ENCODE measurements around the gene PCAT7. TPM values are rescaled to one million over a fixed set of nuclear protein-coding genes. Genes with fewer than 3 reads are reported as not detected.
"Not testable (repeated sequence)": the region's sequence is repeated elsewhere in the genome, so short reads cannot be mapped to it uniquely, and the experiment has no call there.

The PCAT7 gene
- total RNA-seq, 1 donor from 2014 or later, result not detected

GRCh38 chr9:94563548-94563947, 8.7 kb downstream of the PCAT7 start:
- CTCF ChIA-PET, result no interaction called here
- POLR2A ChIA-PET, result no interaction called here
- intact Hi-C loops (cut with micrococcal nuclease), result no loop called here
- ATAC-seq (ENCODE audit: low read depth), result no peak
- Mint-ChIP-seq H3K4me3 (no peak overlapping the region), H3K27ac (no peak overlapping the region), H3K36me3 (ENCODE audit: low read depth) (no peaks in the 10 kb centered on the region), H3K4me1 (no peaks in the 10 kb centered on the region), H3K9me3 (peaks cover 5% of the 10 kb centered on the region), H3K27me3 (peaks cover 15% of the 10 kb centered on the region)
- no peak for DNase-seq
- no peak for TF ChIP-seq CTCF (IDR thresholded peaks at IDR 0.05)

GRCh38 chr9:94564279-94564678, 9.4 kb downstream of the PCAT7 start:
- DNase-seq; H3K36me3 Mint-ChIP-seq (ENCODE audit: low read depth); intact Hi-C loops (cut with micrococcal nuclease); H3K27ac Mint-ChIP-seq; POLR2A ChIA-PET; CTCF ChIA-PET; ATAC-seq (ENCODE audit: low read depth); H3K4me1 Mint-ChIP-seq; H3K4me3 Mint-ChIP-seq; H3K9me3 Mint-ChIP-seq: not testable (repeated sequence)
- H3K27me3 Mint-ChIP-seq, result peaks cover 15% of the 10 kb centered on the region

GRCh38 chr9:94566550-94566949, 11.7 kb downstream of the PCAT7 start:
- Mint-ChIP-seq H3K4me3 (no peak overlapping the region), H3K27ac (no peak overlapping the region), H3K4me1 (no peaks in the 10 kb centered on the region), H3K27me3 (peaks cover 13% of the 10 kb centered on the region), H3K36me3 (ENCODE audit: low read depth) (no peaks in the 10 kb centered on the region), H3K9me3 (peaks cover 5% of the 10 kb centered on the region)
- DNase-seq, result no peak
- intact Hi-C loops (cut with micrococcal nuclease), result no loop called here
- no peak for TF ChIP-seq CTCF (IDR thresholded peaks at IDR 0.05)
- no peak for ATAC-seq (ENCODE audit: low read depth)
- POLR2A ChIA-PET, result no interaction called here
- CTCF ChIA-PET, result no interaction called here

GRCh38 chr9:94567271-94567670, 12.4 kb downstream of the PCAT7 start:
- no peak overlapping the region for H3K4me3 Mint-ChIP-seq
- POLR2A ChIA-PET, result no interaction called here
- no peaks in the 10 kb centered on the region for H3K36me3 Mint-ChIP-seq (ENCODE audit: low read depth)
- H3K9me3 Mint-ChIP-seq, result peaks cover 5% of the 10 kb centered on the region
- intact Hi-C loops (cut with micrococcal nuclease), result no loop called here
- DNase-seq, result no peak
- H3K27ac Mint-ChIP-seq, result no peak overlapping the region
- no peak for ATAC-seq (ENCODE audit: low read depth)
- TF ChIP-seq CTCF (IDR thresholded peaks at IDR 0.05), result no peak
- H3K27me3 Mint-ChIP-seq, result peaks cover 15% of the 10 kb centered on the region
- CTCF ChIA-PET, result no interaction called here
- H3K4me1 Mint-ChIP-seq, result no peaks in the 10 kb centered on the region

GRCh38 chr9:94568250-94568889, 13.5 kb downstream of the PCAT7 start:
- no peaks in the 10 kb centered on the region for H3K4me1 Mint-ChIP-seq
- no peak overlapping the region for H3K27ac Mint-ChIP-seq
- H3K4me3 Mint-ChIP-seq, result no peak overlapping the region
- intact Hi-C loops (cut with micrococcal nuclease), result no loop called here
- peaks cover 11% of the 10 kb centered on the region for H3K27me3 Mint-ChIP-seq
- no peak for TF ChIP-seq CTCF (IDR thresholded peaks at IDR 0.05)
- CTCF ChIA-PET, result no interaction called here
- peaks cover 5% of the 10 kb centered on the region for H3K9me3 Mint-ChIP-seq
- H3K36me3 Mint-ChIP-seq (ENCODE audit: low read depth), result no peaks in the 10 kb centered on the region
- DNase-seq (no peak), ATAC-seq (ENCODE audit: low read depth) (no peak)
- POLR2A ChIA-PET, result no interaction called here

Data from activated B cell treated with CpG ODN at 0.5 μM for 24 hours (primary cell).